HG03439 (cell line): ENCODE results near the gene ANGPTL1.

Experiments used
- ATAC-seq: cut with Tn5 transposase; IDR thresholded peaks from one replicate; pipeline ENCODE4 v1.9.1; 2021; ENCODE audit warnings: mild to moderate bottlenecking, moderate library complexity; ENCODE audit not compliant: unreplicated experiment

The ANGPTL1 gene, protein sequence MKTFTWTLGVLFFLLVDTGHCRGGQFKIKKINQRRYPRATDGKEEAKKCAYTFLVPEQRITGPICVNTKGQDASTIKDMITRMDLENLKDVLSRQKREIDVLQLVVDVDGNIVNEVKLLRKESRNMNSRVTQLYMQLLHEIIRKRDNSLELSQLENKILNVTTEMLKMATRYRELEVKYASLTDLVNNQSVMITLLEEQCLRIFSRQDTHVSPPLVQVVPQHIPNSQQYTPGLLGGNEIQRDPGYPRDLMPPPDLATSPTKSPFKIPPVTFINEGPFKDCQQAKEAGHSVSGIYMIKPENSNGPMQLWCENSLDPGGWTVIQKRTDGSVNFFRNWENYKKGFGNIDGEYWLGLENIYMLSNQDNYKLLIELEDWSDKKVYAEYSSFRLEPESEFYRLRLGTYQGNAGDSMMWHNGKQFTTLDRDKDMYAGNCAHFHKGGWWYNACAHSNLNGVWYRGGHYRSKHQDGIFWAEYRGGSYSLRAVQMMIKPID

DNA sequence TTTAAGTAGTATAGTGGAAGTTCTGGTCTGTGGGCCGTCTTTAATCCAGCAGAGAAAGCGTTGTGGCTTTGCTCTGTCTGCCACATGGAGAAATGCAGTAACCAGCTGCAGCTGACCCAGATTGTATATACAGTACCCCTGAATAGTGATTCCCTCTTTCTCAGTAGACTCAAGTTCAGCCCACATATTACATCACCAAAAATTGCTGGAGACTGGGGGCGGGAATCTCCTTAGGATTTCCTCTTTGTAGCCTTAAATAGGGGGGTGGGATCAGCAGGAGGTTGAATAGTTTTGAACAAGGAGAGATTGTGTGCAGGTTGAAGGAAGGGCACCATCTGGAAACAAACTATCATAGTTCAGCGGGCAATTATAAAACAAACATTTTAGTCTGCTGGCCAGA is at the start of gene ANGPTL1:
Gene ANGPTL1, minus strand, starts transcription at position 134 of the 400 bp plus-strand sequence. CDS start 5,301 bp downstream, outside the sequence.
- no peak for ATAC-seq

DNA sequence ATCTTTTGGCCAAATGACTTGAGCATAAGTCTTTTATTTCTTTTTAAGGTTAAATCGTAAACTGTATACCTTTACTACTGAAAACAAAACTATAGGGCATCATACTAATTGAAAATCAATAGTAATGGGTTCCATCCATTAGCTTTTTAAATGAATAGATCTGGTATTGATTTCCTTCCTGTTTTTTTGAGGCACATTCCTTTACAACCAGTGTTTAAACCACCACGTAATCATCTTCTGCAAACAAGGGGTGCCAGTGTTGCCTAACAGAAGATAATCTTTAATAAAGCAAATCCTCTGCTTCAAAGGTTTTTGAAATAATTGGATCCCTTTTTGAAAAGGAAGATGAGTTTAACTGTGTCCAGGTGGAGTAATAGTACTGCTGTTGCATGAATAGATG is 48.7 kb upstream of the ANGPTL1 start:
- no peak for ATAC-seq

GRCh38 chr1:178918955-178919354 is 48.1 kb upstream of the ANGPTL1 start:
- ATAC-seq: no peak

GRCh38 chr1:178918308-178918707 is 47.4 kb upstream of the ANGPTL1 start:
- ATAC-seq: no peak

- no peak for ATAC-seq
Measured at GRCh38 chr1:178916448-178917174, 45.7 kb upstream of the ANGPTL1 start.

DNA sequence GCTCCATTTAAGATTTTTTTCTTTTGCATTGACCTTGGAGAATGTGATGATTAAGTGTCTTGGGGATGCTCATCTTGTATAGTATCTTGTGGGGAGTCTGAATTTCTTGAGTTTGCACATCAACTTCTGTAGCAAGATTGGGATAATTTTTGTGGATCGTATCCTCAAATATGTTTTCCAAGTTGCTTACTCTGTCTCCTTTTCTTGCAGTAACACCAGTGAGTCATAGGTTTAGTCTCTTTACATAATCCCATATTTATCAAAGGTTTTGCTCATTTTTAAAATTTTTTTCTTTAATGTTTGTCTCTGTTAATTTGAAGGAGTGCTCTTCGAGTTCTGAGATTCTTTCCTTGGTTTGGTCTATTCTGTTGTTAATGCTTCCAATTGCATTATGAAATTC is 41.7 kb upstream of the ANGPTL1 start:
- no peak for ATAC-seq

DNA sequence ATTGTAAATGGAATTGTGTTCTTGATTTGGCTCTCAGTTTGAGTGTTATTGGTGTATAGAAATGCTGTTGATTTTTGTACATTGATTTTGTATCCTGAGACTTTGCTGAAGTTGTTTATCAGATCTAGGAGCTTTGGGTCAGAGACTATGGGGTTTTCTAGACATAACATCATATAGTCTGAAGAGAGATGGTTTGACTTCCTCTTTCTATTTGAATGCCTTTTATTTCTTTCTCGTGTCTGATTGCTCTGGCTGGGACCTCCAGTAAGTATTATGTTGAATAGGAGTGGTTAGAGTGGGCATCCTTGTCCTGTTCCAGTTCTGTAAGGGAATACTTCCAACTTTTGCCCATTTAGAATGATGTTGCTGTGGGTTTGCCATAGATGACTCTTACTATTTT is 39.1 kb upstream of the ANGPTL1 start:
- ATAC-seq: no peak

DNA sequence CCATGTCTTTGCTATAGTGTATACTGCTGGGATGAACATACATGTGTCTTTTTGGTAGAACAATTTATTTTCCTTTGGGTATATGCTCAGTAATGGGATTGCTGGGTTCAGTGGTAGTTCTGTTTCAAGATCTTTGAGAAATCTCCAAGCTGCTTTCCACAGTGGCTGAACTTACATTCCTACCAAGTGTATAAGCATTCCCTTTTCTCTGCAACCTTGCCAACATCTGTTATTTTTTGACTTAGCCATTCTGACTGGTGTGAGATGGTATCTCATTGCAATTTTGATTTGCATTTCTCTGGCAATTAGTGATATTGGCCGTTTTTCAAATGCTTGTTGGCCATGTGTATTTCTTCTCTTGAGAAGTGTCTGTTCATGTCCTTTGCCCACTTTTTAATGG is 37.5 kb upstream of the ANGPTL1 start:
- no peak for ATAC-seq

DNA sequence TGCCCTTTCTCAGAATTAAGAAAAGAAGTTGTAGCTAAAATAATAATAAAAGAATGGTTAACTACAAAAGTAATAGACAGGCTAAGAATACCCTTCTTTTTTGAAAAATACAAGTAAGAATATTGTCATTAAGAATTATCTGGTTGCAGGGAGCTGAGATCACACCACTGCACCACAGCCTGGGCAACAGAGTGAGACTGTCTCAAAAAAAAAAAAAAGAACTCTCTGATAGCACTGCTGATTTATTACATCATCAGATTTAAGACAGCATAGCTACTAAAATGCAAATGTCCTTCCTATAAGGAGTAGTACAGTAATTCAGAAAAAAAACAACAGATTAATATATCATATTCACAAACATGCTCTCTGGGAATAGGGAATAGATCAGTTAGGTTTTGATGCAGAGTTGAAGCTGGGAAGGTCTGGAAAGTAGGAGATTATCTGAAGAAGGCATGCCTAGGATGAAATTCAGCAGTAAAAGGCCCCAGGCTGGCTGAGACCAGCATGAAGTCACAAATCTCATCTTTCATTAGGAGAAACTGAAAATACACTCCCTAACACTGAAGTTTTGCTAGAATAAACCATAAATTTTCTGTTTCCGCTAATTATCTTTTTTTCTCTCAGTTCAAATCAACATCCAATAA is 30.7 kb upstream of the ANGPTL1 start:
- ATAC-seq: no peak

- ATAC-seq: no peak
Measured at GRCh38 chr1:178899402-178899801, 28.5 kb upstream of the ANGPTL1 start.

GRCh38 chr1:178898401-178898800 is 27.5 kb upstream of the ANGPTL1 start:
- ATAC-seq: no peak

DNA sequence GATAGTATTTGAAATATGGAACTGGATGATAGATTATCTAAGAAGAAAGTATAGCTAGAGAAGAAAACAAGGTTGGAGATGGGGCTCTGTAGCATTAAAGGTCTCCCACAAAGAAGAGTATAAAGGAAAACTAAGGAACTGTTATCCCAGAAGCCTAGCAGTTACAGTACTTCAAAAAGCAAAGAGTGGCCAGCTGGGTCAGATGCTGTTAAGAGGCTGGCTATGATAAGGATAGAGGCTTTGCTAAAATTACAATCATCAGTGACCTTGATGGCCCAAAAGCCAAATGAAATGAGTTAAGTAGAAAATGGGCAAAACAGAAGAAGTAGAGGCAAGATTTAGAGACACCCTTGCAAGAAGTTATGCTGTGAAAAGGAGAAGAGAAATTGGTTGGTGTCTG is 25.1 kb upstream of the ANGPTL1 start:
- ATAC-seq: no peak

DNA sequence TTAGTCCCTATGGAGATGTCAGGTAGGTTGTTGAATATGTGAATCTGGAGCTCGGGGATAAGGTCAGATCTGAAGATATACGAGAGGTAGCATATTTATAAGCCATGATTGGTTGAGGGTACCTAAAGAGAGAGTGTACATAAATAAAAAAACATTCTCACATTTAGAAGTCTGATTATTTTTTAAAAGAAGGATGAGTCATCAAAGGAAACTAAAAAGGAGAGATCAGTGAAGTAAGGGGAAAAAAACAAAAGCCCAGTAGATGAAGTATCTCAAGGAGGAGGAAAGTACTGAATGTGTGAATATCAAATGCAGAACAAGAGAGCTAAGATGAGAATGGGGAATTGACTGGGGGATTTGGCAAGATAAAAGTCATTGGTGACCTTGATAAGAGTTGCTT is 15.7 kb upstream of the ANGPTL1 start:
- ATAC-seq: no peak

- no peak for ATAC-seq
Measured at GRCh38 chr1:178885869-178886268, 15.0 kb upstream of the ANGPTL1 start.

DNA sequence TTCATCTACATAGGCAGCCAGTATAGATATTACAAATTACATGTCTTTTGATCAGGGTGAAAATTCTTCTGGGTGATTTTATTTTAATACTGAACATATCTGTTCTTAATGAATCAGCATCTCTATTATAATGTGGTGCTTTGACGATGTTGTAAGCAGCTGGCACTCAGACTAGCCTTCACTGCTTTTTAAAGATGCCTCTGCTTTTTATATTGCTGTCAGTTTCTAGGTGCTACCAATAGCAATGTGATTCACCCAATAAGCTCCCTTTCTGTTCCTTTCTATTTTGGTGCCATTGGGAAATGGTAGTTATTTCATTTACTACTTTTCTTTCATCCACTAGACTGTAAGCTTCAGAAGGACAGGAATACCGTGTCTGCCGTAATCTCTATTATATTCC is 11.1 kb upstream of the ANGPTL1 start:
- no peak for ATAC-seq

GRCh38 chr1:178877896-178878295 is 7.0 kb upstream of the ANGPTL1 start:
- no peak for ATAC-seq

- no peak for ATAC-seq
Measured at GRCh38 chr1:178875936-178876335, 5.1 kb upstream of the ANGPTL1 start.

DNA sequence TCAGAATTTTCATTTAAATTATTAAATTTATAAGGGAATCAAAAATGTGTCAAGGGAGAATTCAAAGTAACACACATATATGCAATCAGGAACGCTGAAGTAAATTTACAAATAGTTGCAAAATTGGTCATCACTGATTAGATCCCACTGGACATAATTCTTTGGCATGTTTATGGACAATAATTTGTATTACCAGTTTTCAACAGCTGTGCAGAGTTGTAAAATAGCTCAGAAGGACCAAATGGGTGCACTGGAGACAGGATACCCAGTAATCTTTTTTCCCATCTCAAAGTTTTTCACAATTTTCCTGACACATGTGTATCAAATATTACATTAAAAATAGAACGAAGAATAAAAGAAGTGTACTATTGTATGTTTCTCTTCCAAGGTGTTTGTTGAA is 4.1 kb upstream of the ANGPTL1 start:
- ATAC-seq: no peak

- ATAC-seq: no peak
Measured at GRCh38 chr1:178871551-178872320, 859 bp upstream of the ANGPTL1 start.

GRCh38 chr1:178870221-178870620 is 656 bp downstream of the ANGPTL1 start:
- ATAC-seq: no peak
